HL-60 (cell line): ENCODE measurements around the gene EGFR.

Experiments used
- GABPA ChIP-seq: IDR thresholded peaks from 2 replicates; pipeline ENCODE4 v1.6.1; 2012; ENCODE audit warnings: low read depth
- POLR2AphosphoS5 ChIP-seq: IDR thresholded peaks from 2 replicates; pipeline ENCODE4 v1.6.1; 2012; ENCODE audit warnings: low read depth
- REST ChIP-seq: IDR thresholded peaks from 2 replicates; pipeline ENCODE4 v1.6.1; 2012; ENCODE audit warnings: low read depth; ENCODE audit not compliant: insufficient replicate concordance
- SPI1 ChIP-seq: IDR thresholded peaks from 2 replicates; pipeline ENCODE4 v1.6.1; 2012; ENCODE audit warnings: low read depth, mild to moderate bottlenecking, borderline replicate concordance
- TF ChIP-seq, protein P1 (sequence below): IDR thresholded peaks from one replicate; pipeline ENCODE4 v1.5.1; 2011; ENCODE audit warnings: low read length, control low read depth, inconsistent platforms; ENCODE audit not compliant: insufficient read depth

DNA sequence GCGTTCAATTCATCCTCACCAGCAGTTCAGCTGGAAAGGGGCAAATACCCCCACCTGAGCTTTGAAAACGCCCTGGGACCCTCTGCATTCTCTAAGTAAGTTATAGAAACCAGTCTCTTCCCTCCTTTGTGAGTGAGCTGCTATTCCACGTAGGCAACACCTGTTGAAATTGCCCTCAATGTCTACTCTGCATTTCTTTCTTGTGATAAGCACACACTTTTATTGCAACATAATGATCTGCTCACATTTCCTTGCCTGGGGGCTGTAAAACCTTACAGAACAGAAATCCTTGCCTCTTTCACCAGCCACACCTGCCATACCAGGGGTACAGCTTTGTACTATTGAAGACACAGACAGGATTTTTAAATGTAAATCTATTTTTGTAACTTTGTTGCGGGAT lies 190.5 kb downstream of the EGFR start:
- TF ChIP-seq, protein P1, sequence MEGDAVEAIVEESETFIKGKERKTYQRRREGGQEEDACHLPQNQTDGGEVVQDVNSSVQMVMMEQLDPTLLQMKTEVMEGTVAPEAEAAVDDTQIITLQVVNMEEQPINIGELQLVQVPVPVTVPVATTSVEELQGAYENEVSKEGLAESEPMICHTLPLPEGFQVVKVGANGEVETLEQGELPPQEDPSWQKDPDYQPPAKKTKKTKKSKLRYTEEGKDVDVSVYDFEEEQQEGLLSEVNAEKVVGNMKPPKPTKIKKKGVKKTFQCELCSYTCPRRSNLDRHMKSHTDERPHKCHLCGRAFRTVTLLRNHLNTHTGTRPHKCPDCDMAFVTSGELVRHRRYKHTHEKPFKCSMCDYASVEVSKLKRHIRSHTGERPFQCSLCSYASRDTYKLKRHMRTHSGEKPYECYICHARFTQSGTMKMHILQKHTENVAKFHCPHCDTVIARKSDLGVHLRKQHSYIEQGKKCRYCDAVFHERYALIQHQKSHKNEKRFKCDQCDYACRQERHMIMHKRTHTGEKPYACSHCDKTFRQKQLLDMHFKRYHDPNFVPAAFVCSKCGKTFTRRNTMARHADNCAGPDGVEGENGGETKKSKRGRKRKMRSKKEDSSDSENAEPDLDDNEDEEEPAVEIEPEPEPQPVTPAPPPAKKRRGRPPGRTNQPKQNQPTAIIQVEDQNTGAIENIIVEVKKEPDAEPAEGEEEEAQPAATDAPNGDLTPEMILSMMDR: no peak
- TF ChIP-seq POLR2AphosphoS5 (no peak), REST (no peak), GABPA (no peak), SPI1 (no peak)
